NCI-H1694 treated with DMSO at 0.1 percent for 48 hours (cell line): ENCODE data around the gene PIKFYVE.
"Not testable (repeated sequence)": the region's sequence is repeated elsewhere in the genome, so short reads cannot be mapped to it uniquely, and the experiment has no call there.

Experiments
- DNase-seq: peaks from one replicate; lab custom pipeline; 2025; lab: John Stamatoyannopoulos, UW

The PIKFYVE gene, protein sequence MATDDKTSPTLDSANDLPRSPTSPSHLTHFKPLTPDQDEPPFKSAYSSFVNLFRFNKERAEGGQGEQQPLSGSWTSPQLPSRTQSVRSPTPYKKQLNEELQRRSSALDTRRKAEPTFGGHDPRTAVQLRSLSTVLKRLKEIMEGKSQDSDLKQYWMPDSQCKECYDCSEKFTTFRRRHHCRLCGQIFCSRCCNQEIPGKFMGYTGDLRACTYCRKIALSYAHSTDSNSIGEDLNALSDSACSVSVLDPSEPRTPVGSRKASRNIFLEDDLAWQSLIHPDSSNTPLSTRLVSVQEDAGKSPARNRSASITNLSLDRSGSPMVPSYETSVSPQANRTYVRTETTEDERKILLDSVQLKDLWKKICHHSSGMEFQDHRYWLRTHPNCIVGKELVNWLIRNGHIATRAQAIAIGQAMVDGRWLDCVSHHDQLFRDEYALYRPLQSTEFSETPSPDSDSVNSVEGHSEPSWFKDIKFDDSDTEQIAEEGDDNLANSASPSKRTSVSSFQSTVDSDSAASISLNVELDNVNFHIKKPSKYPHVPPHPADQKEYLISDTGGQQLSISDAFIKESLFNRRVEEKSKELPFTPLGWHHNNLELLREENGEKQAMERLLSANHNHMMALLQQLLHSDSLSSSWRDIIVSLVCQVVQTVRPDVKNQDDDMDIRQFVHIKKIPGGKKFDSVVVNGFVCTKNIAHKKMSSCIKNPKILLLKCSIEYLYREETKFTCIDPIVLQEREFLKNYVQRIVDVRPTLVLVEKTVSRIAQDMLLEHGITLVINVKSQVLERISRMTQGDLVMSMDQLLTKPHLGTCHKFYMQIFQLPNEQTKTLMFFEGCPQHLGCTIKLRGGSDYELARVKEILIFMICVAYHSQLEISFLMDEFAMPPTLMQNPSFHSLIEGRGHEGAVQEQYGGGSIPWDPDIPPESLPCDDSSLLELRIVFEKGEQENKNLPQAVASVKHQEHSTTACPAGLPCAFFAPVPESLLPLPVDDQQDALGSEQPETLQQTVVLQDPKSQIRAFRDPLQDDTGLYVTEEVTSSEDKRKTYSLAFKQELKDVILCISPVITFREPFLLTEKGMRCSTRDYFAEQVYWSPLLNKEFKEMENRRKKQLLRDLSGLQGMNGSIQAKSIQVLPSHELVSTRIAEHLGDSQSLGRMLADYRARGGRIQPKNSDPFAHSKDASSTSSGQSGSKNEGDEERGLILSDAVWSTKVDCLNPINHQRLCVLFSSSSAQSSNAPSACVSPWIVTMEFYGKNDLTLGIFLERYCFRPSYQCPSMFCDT (N-terminal part only)

DNA sequence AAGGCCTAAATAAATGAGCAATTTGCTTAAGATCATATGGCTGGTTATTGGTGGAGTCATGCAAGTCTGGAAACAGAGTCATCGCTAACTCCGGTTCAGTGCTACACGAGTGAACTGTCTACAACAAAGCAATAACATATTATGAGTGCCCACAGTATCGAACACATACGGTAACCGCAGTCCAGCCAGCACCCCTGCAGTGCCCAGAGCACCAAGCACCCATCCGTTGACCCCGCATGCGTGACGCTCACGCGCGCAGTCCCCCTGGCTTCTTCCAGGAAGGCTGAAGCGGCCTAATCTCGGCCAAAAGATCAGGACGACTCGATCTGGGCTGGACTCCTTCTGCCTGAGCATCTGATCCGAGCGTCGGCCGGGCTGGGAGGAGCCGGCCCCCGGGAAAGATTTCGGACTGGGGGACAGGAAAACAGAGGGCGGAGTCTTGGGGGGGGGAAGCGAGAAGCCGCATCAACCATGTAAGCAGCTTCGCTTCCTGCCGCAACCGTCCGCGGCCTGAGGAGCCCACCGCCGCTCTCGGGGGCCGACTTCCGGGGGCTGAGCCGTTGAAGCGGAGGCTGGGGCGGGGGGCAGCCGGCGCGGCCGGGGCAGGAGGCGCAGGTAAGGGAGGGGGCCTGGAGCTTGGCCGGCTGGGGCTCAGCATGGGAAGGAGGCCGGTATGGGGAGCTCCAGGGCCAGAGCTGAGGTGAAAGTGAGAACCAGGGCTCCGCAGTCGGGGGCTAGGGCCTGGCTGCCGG lies at the start of gene PIKFYVE:
Gene PIKFYVE, plus strand, starts transcription at position 455 of the 752 bp plus-strand sequence. CDS start 5,265 bp downstream, outside the sequence.
- peak; percentile 93 for DNase-seq

DNA sequence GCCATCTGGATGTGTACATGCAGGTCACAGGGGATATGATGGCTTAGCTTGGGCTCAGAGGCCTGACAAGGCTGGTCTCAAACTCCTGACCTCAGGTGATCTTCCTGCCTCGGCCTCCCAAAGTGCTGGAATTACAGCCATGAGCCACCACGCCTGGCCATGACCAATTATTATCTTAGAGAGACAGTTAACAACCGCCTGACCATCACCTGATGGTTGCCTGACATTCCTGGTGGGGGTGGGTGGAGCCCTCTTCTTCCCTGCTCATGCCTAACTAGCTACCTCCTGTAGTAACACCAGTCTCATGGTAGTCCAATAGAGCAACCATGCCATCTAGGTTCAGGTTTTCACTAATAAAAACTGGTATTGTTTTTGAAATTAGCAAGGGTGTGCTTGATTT lies 44.2 kb upstream of the PIKFYVE start:
- DNase-seq = not testable (repeated sequence)

DNA sequence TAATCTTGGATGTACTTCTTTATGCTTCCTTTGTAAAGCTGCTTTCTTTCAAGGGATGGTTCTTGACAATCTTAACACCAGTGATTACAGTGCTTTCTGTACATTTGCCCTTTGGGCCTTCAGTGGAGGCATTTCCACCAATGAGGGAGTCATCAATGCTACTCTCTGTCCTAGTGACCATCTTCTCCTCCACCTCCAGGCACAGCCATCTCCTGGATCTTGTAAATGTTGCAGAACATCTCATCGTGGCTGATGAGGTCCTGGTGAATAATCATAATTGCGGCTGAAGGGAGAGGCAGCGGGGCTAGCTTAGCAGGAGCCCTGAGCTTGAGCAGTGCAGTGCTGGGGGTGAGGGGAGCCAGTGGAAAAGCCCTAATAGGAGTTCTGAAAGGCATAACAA lies 43.7 kb upstream of the PIKFYVE start:
- DNase-seq = no peak

DNA sequence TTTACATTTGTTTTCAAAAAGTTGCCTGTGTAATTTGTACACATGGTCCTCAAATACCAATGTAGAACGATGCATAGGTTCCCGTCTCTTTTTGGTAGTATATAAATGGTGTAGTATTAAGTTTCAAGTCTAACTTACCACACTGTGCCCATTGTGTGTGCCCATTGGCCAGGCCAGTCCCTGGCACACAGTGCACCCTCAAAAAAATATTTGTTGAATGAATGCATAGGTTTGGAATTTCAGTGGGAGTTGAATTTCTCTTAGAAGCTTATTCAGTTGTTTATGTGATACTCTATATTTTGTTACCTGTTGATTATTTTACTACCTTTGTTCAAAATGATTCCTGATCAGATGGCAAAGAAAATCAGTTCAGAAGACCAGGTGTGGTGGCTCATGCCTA lies 41.3 kb upstream of the PIKFYVE start:
- no peak for DNase-seq

DNA sequence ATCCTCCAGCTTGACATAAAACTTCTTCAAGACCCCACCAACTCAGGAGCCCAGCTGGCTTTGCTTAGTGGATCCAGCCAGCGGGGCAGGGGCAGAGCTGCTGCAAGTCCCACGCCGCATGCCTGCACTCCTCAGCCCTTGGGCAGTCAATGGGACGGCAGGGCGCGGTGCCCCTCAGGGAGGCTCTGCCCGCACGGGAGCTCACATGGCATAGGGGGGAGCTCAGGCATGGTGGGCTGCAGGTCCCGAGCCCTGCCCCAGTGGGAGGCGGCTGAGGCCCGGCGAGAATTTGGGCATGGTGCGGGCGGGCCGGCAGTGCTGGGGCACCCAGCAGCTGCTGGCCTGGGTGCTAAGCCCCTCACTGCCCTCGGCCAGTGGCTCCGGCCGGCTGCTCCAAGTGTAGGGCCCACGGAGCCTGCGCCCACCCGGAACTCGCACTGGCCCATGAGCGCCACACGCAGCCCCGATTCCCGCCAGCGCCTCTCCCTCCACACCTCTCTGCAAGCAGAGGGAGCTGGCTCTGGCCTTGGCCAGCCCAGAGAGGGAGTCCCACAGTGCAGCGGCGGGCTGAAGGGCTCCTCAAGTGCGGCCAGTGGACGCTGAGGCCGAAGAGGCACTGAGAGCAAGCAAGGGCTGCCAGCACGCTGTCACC lies 38.3 kb upstream of the PIKFYVE start:
- no peak for DNase-seq

DNA sequence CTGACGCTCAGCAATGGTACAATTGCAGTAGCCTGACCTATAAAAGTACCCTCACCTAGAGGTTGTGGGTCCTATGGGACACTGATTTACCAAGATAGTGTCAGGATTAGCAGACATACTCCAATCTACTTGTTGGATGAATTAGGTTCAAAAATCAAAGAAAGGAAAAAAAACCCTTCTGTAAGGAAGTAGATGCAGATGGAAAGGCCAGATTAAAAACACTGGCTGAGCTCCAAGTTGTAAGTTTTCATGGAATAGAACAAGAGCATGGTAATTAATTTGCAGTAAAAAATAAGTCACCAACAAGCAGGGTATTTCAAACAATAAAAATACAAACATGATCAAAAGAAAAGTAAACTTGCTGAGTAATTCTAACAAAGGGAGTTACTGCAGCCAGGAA lies 37.6 kb upstream of the PIKFYVE start:
- no peak for DNase-seq

DNA sequence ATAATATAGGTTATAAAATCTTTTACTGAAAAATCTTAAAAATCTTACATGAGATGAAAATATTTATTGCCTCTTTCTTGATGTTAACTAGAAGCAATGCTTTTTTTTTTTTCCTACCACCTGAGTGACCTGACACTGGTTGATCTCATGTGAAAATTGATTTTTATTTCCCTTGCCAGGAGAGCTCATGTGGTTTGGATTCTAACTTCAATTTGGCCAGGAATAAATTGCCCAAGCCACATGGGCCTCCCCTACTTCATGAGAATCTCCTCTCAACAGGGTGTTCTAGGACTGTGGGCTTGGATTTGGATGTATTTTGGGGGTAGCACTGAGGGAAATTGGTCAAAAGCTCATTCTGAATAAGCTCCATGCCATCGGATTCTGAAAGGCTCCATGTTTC lies 31.3 kb upstream of the PIKFYVE start:
- DNase-seq = no peak

DNA sequence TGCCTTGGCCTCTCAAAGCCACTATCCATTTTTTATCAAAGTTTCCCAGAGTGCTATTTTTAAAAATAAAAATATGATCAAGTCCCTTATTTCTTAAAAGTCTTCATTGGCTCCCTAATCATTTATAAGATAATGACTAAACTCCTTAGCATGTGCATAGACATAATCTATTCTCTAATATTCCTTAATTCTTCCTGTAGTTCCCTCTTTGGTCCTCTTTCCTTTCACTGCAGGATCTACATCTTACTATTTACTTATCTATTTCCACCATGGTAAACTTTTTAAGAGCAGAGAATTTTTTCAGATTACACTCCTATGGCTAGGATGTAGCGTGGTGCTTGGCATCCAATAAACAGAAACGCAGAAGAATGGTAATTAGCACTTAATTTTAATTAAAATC lies 30.2 kb upstream of the PIKFYVE start:
- DNase-seq = no peak

DNA sequence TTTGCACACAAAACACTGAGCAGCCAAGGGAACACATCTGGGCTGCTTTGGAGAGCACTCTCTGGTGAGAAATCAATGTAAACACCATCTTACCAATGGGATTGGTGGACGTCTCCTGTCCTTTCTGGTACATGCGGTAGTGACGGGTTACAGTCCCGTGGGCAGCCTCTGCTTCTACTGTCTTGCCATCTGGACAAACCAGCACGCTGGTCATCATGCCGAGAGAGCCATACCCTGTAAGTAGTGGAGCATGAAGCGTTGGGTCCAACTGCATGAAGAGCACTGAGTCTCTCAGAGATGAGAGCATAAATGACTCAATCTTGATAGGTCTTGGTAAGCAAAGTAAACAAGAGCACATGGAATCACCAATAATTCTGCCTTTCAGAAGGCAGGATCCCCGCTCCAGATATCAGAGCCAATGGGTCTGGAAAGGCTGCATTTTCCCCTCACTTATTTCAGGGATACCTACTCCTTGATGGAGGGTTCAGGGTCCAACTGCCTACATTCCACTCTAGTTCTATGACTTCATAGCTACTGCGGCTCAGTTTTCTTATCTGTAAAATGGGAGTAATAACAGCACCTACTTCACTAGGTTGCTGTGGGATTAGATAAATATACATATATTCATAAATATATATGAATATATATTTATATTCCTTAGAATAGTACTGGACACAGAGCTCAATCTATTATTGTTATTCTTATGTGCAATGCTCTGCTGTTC lies 26.1 kb upstream of the PIKFYVE start:
- DNase-seq = no peak

DNA sequence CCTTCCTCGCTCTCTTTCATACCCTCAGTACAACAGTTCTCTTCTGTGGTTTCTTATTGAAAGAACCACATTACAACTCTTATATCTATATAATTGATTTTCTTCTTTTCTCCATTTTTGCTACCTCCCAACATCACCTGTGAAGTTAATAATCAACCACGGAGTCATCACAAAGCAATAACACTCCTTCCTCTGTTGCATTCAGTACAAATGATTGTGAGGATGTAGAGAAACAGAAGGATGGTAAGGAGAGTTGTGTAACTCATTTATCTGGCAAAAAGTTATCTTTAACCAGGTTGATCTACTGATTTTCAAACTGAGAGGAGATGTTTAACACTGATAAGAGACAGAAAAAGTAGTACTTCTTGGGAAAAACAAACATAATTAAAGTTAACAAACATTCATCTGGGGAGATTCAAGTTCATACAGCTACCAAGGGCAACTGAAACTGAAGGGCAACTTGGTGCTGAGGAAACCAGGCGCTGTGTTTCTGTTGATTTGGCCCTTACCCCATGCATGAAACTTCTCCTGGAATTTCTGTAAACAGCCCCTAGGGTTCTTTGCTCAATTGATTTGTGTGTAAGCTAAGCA lies 25.3 kb upstream of the PIKFYVE start:
- DNase-seq = no peak

DNA sequence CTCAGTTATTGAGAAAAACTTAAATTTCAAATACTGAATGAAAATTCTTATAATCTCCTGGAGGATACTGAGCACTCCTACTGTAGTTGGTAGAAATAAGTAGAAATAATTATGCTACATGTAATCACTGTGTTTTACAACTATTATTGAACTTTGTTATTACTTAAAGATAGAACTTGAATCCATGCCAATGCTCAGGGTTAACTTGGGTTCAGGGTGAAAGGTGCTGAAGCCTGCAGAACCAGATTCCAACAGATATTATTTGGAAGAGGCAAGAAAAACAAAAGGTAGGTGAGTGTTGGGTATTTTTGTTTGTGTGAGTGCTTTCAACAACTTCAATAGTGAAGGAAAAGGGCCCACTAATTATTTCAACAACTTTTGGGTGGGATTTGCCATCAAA lies 21.6 kb upstream of the PIKFYVE start:
- no peak for DNase-seq

DNA sequence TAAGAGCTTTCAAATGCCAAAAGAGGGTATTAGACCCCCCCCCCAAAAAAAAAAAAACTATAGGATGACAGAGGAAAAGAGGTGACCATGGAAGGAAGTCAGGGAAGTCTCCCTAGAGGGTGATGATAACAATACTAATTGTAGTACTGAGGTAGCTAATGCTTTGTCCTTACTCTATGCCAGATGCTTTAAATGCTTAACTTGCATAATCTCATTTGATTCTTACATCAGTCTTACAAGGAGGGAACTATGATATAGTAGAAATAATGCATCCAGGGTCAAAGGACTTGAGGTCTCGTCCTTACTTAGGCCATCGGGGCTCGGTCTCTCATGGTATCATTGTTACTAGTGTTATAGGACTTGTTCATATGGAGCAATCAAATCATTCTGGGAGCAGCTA lies 20.3 kb upstream of the PIKFYVE start:
- DNase-seq = no peak

DNA sequence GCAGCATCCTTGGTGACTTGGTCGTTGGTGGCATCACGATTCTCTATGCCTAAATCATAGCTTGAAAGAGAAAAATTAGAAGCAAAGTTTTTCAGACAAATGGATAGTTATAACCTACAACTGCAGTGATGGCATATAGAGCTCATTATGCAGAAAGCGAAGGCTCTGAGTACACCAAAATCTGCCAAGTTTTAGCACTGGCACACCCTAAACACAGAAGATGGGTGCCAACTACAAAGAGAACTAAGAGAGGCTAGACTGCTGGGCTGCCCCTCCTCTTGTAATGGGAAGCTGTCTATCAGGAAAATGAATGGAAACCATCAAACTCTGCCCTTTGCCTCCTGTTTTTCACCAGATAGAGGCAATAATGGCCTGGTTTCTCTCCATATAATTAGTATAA lies 17.5 kb upstream of the PIKFYVE start:
- DNase-seq = no peak

DNA sequence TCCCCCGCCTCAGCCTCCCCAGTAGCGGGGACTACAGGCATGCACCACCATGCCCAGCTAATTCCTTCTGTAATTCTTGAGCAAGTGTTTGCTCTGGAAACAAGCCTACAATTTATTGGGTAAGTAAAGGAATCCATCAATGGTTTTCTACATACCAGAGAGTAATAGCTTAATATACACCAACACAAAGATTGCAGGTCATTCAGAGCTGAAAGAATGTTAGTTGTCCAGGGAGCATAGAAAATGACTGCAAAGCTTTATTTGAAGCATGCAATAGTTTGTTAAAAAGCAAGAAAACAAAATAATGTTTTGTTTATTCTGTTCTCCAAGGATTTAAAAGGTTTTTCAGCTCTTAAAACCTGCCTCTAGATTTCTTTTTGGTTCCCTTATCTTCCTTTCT lies 16.8 kb upstream of the PIKFYVE start:
- no peak for DNase-seq

DNA sequence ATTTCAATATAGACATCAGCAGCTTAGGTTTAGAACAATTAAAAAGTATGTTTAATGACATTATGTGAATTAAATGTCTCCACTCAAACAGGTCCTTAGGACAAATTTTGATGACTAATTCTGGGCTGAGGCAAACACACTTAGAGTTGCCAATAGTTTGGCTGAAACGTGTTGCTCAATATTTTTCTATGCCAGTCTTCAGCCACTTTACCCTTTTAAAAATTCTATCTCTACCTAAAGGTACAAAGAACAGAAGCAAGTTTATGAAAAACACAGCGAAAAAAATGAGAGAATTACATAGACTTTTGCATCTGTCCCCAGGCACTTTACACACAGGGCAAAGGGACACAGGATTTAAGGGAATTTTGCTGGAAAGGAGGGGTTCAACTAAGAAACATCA lies 15.7 kb upstream of the PIKFYVE start:
- no peak for DNase-seq

DNA sequence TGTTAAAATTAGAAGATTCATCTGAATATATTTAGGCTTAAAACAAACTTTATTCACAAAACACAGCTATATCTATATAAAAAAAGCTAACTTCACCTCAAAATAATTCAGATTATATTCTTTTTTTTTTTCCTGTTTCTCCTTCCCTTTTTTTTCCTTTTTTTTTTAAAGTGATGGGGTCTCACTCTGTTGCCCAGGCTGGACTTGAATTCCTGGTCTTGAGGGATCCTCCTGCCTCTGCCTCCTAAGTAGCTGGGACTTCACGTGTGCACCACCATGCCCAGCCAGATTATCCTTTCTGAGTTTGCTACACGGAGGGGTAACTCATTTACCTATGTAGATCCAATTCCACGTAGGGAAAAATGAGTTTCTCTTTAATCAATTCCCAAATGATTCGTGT lies 15.0 kb upstream of the PIKFYVE start:
- no peak for DNase-seq

DNA sequence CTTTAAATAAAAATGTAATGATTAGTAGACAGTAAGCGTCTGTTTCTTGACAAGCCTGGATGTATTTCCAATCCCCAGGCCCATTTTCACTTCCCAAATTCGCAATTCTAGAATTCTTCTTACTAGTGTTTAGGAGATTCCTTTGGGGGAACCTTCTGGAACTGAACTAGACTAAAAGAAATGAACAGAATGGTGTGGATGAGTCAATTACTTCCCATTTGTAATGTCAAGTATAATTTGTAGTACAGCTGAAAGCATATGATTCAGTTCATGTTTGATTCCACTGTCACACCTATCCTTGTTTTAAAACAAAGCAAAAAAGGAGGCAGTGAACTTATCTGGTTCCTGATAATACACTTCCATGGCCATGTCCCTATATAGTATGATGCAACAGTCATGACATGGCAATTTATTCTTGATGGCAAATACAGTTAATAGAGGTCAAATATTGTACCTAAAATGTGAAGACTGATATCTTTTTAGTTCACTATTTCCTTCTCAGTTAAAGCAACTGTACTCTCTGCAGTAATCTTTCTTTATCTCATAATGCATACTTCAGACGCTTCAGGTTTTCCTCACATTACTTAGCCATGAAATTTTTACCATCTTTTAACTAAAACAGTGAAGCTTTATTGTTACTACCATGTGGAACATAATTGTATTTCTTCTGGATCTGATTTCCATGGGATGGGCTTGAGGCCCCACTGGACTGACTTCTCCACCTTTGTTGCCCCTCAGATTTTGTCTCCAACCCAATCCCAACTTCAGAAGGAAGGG lies 13.2 kb upstream of the PIKFYVE start:
- DNase-seq = no peak

DNA sequence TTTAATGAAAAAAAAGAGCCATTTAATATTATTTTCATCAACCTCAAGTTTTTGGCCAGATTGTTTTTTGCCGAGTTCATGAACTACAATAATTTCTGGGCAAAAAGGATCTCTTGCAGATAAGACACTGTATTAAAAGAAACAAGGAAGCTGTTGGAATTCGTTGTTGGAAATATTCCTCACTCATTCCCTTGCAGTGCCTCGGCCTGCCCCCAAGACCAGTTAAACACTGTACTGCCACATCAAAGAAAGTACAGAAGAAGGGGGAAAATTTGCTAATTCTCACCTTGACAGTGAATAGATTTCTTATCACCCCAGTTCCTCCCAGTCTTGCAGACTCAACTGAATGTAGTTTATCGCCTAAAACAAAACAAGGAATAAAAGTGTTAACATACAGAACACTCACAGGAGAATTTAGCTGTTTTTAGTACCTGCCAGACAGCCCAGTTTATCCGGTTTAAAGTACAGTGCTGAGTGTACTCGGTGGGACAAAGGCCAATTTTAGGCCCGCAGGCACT lies 12.4 kb upstream of the PIKFYVE start:
- no peak for DNase-seq
